OCI-LY7 (cell line): ENCODE results near the gene ZXDA.

Experiments used
- EZH2phosphoT487 ChIP-seq: fragments of 200-600 bp; sonication (generic); IDR thresholded peaks from 2 replicates; pipeline ENCODE4 v1.6.1; 2018; ENCODE audit warnings: low read depth, borderline replicate concordance, mild to moderate bottlenecking, mixed run types, antibody characterized with exemption, low read length, moderate library complexity, mixed read lengths
- TF ChIP-seq, protein P1 (sequence below): fragments of 200-600 bp; sonication (generic); conservative IDR thresholded peaks from 2 replicates; pipeline ENCODE4 v1.5.1; 2014; ENCODE audit warnings: mild to moderate bottlenecking, antibody characterized with exemption, low read length, moderate library complexity, mixed read lengths

DNA sequence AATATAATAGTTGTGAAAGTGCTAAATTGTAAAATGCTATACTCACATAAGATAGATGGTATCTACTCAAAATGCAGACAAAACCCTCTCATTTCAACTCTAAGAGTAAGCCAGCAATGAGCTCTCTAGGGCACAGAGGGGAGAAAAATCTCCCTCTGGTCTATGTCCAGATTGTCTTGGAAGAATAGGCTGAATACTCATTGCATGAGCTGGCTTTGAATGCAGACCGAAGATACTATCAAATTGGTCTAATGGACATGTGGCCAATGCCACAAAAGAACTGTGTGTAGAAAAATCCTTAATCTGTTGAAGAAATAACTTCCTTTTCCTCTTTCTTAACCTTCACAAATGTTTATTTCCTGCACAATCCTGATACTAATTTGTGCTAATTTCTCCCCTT is 3.5 kb downstream of the ZXDA start:
- TF ChIP-seq, protein P1, sequence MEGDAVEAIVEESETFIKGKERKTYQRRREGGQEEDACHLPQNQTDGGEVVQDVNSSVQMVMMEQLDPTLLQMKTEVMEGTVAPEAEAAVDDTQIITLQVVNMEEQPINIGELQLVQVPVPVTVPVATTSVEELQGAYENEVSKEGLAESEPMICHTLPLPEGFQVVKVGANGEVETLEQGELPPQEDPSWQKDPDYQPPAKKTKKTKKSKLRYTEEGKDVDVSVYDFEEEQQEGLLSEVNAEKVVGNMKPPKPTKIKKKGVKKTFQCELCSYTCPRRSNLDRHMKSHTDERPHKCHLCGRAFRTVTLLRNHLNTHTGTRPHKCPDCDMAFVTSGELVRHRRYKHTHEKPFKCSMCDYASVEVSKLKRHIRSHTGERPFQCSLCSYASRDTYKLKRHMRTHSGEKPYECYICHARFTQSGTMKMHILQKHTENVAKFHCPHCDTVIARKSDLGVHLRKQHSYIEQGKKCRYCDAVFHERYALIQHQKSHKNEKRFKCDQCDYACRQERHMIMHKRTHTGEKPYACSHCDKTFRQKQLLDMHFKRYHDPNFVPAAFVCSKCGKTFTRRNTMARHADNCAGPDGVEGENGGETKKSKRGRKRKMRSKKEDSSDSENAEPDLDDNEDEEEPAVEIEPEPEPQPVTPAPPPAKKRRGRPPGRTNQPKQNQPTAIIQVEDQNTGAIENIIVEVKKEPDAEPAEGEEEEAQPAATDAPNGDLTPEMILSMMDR: no peak
- no peak for TF ChIP-seq EZH2phosphoT487
